ENCODE results near the gene SLC25A19. TPM values are rescaled to one million over a fixed set of nuclear protein-coding genes. Genes with fewer than 3 reads are reported as not detected.

Gene SLC25A19
- total RNA-seq, 1 donor from 2014 or later, result 12.8 TPM

DNA sequence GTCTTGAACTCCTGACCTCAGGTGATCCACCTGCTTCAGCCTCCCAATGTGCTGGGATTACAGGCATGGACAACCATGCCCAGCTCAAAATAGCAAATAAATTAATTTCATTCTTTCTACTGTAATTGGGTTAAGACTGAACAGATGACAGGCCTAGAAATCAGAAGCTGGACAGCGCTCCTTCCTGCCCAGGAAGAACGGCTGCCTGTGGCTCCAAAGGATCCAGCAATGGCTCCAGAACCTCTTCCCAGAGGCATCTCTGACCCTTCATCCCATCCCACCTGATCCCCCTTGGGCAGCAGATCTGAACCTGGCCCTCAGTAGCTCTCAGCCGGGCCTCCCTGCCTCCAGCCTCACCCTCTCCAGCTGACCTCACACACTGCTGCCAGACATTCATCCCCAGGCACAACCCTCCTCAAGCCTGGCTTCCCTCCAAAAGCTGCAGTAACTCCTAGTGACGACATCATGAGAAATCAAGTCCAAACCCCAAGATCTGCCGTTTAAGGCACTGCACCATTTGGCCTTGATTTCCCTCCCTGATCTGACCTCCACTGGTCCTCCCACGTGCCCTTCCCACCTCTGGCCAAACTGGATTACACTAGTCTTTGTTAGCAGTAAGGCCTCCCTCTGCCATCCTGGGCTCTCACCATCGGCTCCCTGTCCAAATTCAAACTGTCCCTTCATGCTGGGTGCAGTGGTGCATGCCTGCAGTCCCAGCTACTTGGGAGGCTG is 15.1 kb downstream of the SLC25A19 start:
- no peaks in the 10 kb centered on the region for H3K27me3 Mint-ChIP-seq (ENCODE audit: low read depth, unreplicated experiment)
- H3K9me3 ChIP-seq (ENCODE audit: insufficient read depth, low read depth, low read length), result no peaks in the 10 kb centered on the region
- peak; percentile 49 for DNase-seq (ENCODE audit: low read depth)
- H3K4me2 ChIP-seq (ENCODE audit: low read length), result no peak overlapping the region
- H3K9ac ChIP-seq (ENCODE audit: low read length), result no peak overlapping the region
- no peaks in the 10 kb centered on the region for H3K36me3 ChIP-seq (ENCODE audit: insufficient read depth, low read length)
- peaks cover 3% of the 10 kb centered on the region for H3K4me1 Mint-ChIP-seq (ENCODE audit: low read depth, unreplicated experiment)
- peaks cover 2% of the 10 kb centered on the region for H3K36me3 Mint-ChIP-seq (ENCODE audit: low read depth, unreplicated experiment)
- peaks cover 5% of the 10 kb centered on the region for H4K20me1 ChIP-seq (ENCODE audit: insufficient read depth, low read length)
- no peak for FAIRE-seq
- no peaks in the 10 kb centered on the region for H3K27me3 ChIP-seq (ENCODE audit: insufficient read depth, low read length)
- no peak overlapping the region for H2AFZ ChIP-seq (ENCODE audit: low read depth, low read length)
- TF ChIP-seq CTCF (IDR thresholded peaks at IDR 0.05; ENCODE audit: insufficient read depth, low read depth, low read length), result no peak
- no peak for TF ChIP-seq EZH2 (IDR thresholded peaks at IDR 0.05; ENCODE audit: insufficient read depth, low read length)
- peak overlapping the region; percentile 38 for H3K27ac Mint-ChIP-seq (ENCODE audit: unreplicated experiment)
- peaks cover 41% of the 10 kb centered on the region for H3K4me1 ChIP-seq (ENCODE audit: insufficient read depth, low read length)
- H3K27ac ChIP-seq (ENCODE audit: low read depth, low read length), result no peak overlapping the region
- H3K79me2 ChIP-seq (ENCODE audit: insufficient read depth, low read length), result no peaks in the 10 kb centered on the region
- peak overlapping the region; percentile 48 for H3K4me3 Mint-ChIP-seq (ENCODE audit: unreplicated experiment)
- H3K9me3 Mint-ChIP-seq (ENCODE audit: unreplicated experiment), result no peaks in the 10 kb centered on the region
- no peak overlapping the region for H3K4me3 ChIP-seq (ENCODE audit: insufficient read depth, low read depth, low read length)

- Histone ChIP-seq H3K36me3 (ENCODE audit: insufficient read depth, low read length) (no peaks in the 10 kb centered on the region), H3K4me3 (ENCODE audit: insufficient read depth, low read depth, low read length) (no peak overlapping the region), H3K4me1 (ENCODE audit: insufficient read depth, low read length) (peaks cover 41% of the 10 kb centered on the region), H2AFZ (ENCODE audit: low read depth, low read length) (no peak overlapping the region), H3K9ac (ENCODE audit: low read length) (no peak overlapping the region), H4K20me1 (ENCODE audit: insufficient read depth, low read length) (peaks cover 7% of the 10 kb centered on the region), H3K27me3 (ENCODE audit: insufficient read depth, low read length) (no peaks in the 10 kb centered on the region), H3K4me2 (ENCODE audit: low read length) (peak overlapping the region; percentile 93), H3K27ac (ENCODE audit: low read depth, low read length) (no peak overlapping the region), H3K79me2 (ENCODE audit: insufficient read depth, low read length) (no peaks in the 10 kb centered on the region), H3K9me3 (ENCODE audit: insufficient read depth, low read depth, low read length) (no peaks in the 10 kb centered on the region)
- H3K9me3 Mint-ChIP-seq (ENCODE audit: unreplicated experiment), result no peaks in the 10 kb centered on the region
- TF ChIP-seq EZH2 (IDR thresholded peaks at IDR 0.05; ENCODE audit: insufficient read depth, low read length), result no peak
- TF ChIP-seq CTCF (IDR thresholded peaks at IDR 0.05; ENCODE audit: insufficient read depth, low read depth, low read length), result no peak
- DNase-seq (ENCODE audit: low read depth) (peak; percentile 41), FAIRE-seq (no peak)
- H3K36me3 Mint-ChIP-seq (ENCODE audit: low read depth, unreplicated experiment), result peaks cover 4% of the 10 kb centered on the region
- H3K4me3 Mint-ChIP-seq (ENCODE audit: unreplicated experiment), result peak overlapping the region; percentile 54
- H3K4me1 Mint-ChIP-seq (ENCODE audit: low read depth, unreplicated experiment), result peaks cover 5% of the 10 kb centered on the region
- no peak overlapping the region for H3K27ac Mint-ChIP-seq (ENCODE audit: unreplicated experiment)
- no peaks in the 10 kb centered on the region for H3K27me3 Mint-ChIP-seq (ENCODE audit: low read depth, unreplicated experiment)
These were observed 16.4 kb downstream of the SLC25A19 start for GRCh38 chr17:75272848-75273184.
